SU-DHL-6 (cell line): Measurements from ENCODE around the gene TEK.

ENCODE experiments used
- H2AFZ ChIP-seq: fragments of 200-600 bp; sonication (generic); 2 replicates; pipeline ENCODE4 v1.6.1; 2014; ENCODE audit warnings: low read depth, mild to moderate bottlenecking, moderate library complexity, mixed read lengths, antibody characterized with exemption, low read length; ENCODE audit not compliant: severe bottlenecking
- H3F3A ChIP-seq: fragments of 200-600 bp; shearing (Covaris generic); 2 replicates; pipeline ENCODE4 v1.6.0; 2016; ENCODE audit warnings: antibody characterized with exemption, mild to moderate bottlenecking; ENCODE audit not compliant: insufficient read depth
- H3K27ac ChIP-seq: fragments of 200-600 bp; sonication (generic); 2 replicates; pipeline ENCODE4 v1.5.1; 2016; ENCODE audit warnings: low read depth, mild to moderate bottlenecking, low read length, moderate library complexity, mixed read lengths
- H3K27me3 ChIP-seq: fragments of 200-600 bp; sonication (generic), shearing (Covaris generic); 2 replicates; pipeline ENCODE4 v1.6.0; 2014; ENCODE audit warnings: mild to moderate bottlenecking, low read length
- H3K36me3 ChIP-seq: fragments of 200-600 bp; sonication (generic); 2 replicates; pipeline ENCODE4 v1.6.1; 2014; ENCODE audit warnings: mild to moderate bottlenecking, low read length, mixed read lengths
- H3K4me2 ChIP-seq: fragments of 300-600, 200-600 bp; shearing (Covaris generic), sonication (generic); 2 replicates; pipeline ENCODE4 v1.6.0; 2014; ENCODE audit warnings: low read length, low read depth, mild to moderate bottlenecking; ENCODE audit not compliant: poor library complexity, severe bottlenecking
- H3K4me3 ChIP-seq: fragments of 200-600 bp; sonication (generic); 2 replicates; pipeline ENCODE4 v1.5.1; 2014; ENCODE audit warnings: antibody characterized with exemption, low read length, mild to moderate bottlenecking, mixed read lengths; ENCODE audit not compliant: insufficient read depth, poor library complexity, severe bottlenecking
- H3K79me2 ChIP-seq: fragments of 200-600 bp; sonication (generic); 2 replicates; pipeline ENCODE4 v1.6.1; 2014; ENCODE audit warnings: mild to moderate bottlenecking, low read length, moderate library complexity; ENCODE audit not compliant: insufficient read depth
- H3K9ac ChIP-seq: fragments of 200-600 bp; sonication (generic); 2 replicates; pipeline ENCODE4 v1.7.0; 2014; ENCODE audit warnings: mild to moderate bottlenecking, low read length
- H3K9me2 ChIP-seq: fragments of 200-600 bp; sonication (generic); replicated peaks from 2 replicates; pipeline ENCODE4 v1.6.1; 2014; ENCODE audit warnings: low read length; ENCODE audit not compliant: insufficient read depth
- H3K9me3 ChIP-seq: fragments of 200-600 bp; sonication (generic); 2 replicates; pipeline ENCODE4 v1.6.1; 2014; ENCODE audit warnings: low read length, mixed read lengths; ENCODE audit not compliant: insufficient read depth
- H4K20me1 ChIP-seq: fragments of 200-600 bp; sonication (generic); 2 replicates; pipeline ENCODE4 v1.6.1; 2014; ENCODE audit warnings: low read depth, mild to moderate bottlenecking, antibody characterized with exemption, low read length, moderate library complexity, mixed read lengths
- EZH2phosphoT487 ChIP-seq: fragments of 200-600 bp; sonication (generic), shearing (Covaris generic); conservative IDR thresholded peaks from 2 replicates; pipeline ENCODE4 v1.6.1; 2018; ENCODE audit warnings: mild to moderate bottlenecking, antibody characterized with exemption, low read length, moderate library complexity, mixed read lengths
- TF ChIP-seq, protein P1 (sequence below): fragments of 200-600 bp; sonication (generic); IDR thresholded peaks from one replicate; pipeline ENCODE4 v1.5.1; 2017; ENCODE audit warnings: antibody characterized with exemption, mild to moderate bottlenecking, low read length, moderate library complexity; ENCODE audit not compliant: insufficient read depth, poor library complexity, severe bottlenecking

Gene TEK

DNA sequence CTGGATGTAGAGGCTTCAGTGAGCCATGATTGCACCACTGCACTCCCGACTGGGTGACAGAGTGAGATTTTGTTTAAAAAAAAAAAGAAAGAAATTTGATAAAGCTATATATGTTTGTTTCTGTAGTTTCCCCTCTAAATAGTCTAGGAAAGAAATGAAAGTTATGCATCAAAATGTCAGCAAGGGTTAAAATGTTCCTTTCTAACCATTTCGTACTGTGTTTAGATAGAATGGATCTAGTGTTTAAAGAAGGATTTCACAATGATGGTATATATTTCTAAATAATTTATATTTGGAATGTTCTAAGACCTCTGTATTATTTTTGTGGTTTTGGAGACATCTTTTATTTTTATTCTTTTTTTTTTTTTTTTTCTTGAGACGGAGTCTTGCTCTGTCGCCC, 22.7 kb downstream of the TEK start:
- no peaks in the 10 kb centered on the region for H3F3A ChIP-seq
- H3K9ac ChIP-seq, result no peak overlapping the region
- no peaks in the 10 kb centered on the region for H3K36me3 ChIP-seq
- H3K9me2 ChIP-seq, result no peaks in the 10 kb centered on the region
- TF ChIP-seq, protein P1, sequence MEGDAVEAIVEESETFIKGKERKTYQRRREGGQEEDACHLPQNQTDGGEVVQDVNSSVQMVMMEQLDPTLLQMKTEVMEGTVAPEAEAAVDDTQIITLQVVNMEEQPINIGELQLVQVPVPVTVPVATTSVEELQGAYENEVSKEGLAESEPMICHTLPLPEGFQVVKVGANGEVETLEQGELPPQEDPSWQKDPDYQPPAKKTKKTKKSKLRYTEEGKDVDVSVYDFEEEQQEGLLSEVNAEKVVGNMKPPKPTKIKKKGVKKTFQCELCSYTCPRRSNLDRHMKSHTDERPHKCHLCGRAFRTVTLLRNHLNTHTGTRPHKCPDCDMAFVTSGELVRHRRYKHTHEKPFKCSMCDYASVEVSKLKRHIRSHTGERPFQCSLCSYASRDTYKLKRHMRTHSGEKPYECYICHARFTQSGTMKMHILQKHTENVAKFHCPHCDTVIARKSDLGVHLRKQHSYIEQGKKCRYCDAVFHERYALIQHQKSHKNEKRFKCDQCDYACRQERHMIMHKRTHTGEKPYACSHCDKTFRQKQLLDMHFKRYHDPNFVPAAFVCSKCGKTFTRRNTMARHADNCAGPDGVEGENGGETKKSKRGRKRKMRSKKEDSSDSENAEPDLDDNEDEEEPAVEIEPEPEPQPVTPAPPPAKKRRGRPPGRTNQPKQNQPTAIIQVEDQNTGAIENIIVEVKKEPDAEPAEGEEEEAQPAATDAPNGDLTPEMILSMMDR, result no peak
- no peak for TF ChIP-seq EZH2phosphoT487
- H3K27me3 ChIP-seq, result 0 out of 2 replicates have a peak, but pooled peaks cover 3% of the 10 kb centered on the region
- H3K9me3 ChIP-seq, result no peaks in the 10 kb centered on the region
- H3K27ac ChIP-seq, result no peak overlapping the region
- H3K4me2 ChIP-seq, result no peak overlapping the region
- H2AFZ ChIP-seq, result no peak overlapping the region
- H3K4me3 ChIP-seq, result no peak overlapping the region
- no peaks in the 10 kb centered on the region for H4K20me1 ChIP-seq
- no peaks in the 10 kb centered on the region for H3K79me2 ChIP-seq

DNA sequence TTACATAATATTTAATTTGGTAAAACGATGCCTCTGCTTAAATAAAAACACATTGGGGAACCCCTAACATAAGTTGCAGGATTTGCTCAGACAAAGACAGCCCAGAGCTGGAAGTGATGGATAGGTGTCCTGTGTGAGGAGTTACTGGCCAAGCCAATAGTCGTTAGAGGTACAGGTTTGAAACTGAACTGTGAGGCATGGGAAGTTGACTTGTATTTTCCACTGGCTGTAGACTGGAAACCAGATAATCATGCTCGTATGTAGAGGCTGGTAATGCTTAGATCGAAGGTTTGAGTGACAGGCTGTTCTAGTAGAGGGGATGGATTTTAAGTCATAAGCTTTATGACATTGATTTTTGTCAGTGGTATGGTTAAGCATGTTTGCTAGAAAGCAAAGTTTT, 24.8 kb downstream of the TEK start:
- H3K27me3 ChIP-seq, result 0 out of 2 replicates have a peak, but pooled peaks cover 3% of the 10 kb centered on the region
- H3K4me3 ChIP-seq, result no peak overlapping the region
- no peaks in the 10 kb centered on the region for H4K20me1 ChIP-seq
- TF ChIP-seq, protein P1, result no peak
- no peak for TF ChIP-seq EZH2phosphoT487
- no peaks in the 10 kb centered on the region for H3K9me2 ChIP-seq
- H3K9ac ChIP-seq, result no peak overlapping the region
- no peaks in the 10 kb centered on the region for H3F3A ChIP-seq
- no peaks in the 10 kb centered on the region for H3K9me3 ChIP-seq
- no peak overlapping the region for H2AFZ ChIP-seq
- H3K4me2 ChIP-seq, result no peak overlapping the region
- H3K27ac ChIP-seq, result no peak overlapping the region
- H3K36me3 ChIP-seq, result no peaks in the 10 kb centered on the region
- no peaks in the 10 kb centered on the region for H3K79me2 ChIP-seq

DNA sequence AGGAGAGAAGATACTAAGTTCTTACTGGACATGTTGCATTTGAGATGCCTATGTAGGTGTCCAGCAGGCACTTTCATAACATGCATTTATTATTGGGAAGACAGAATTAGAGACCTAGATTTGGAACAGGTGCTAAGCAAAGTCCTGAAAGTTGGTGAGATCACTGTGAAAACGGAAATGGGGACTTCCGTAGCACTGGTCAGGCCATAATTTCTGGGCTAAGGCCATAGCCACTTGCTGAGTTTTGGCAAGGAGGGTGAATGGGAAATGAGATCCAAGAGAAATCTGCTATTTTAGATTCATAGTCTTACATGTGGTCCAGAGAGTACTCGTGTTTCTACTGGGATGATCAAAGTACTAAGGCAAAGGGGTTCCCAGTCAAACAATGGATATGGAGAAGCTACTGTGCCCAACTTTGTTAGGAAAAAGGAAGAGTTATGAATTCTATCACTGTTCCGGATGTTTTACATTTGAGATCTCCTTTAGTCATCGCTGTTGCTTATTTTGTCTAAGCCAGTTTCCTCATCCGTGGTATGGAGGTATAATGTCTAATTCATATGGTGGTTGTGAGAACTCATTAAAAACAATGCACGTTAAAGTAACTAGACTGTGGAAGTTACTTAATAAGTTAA, 33.4 kb downstream of the TEK start:
- H3K9me3 ChIP-seq, result no peaks in the 10 kb centered on the region
- H2AFZ ChIP-seq, result no peak overlapping the region
- no peaks in the 10 kb centered on the region for H3K27me3 ChIP-seq
- H3K36me3 ChIP-seq, result no peaks in the 10 kb centered on the region
- H3K9me2 ChIP-seq, result no peaks in the 10 kb centered on the region
- H3K4me2 ChIP-seq, result no peak overlapping the region
- H3K9ac ChIP-seq, result no peak overlapping the region
- no peak overlapping the region for H3K4me3 ChIP-seq
- no peak for TF ChIP-seq EZH2phosphoT487
- TF ChIP-seq, protein P1, result no peak
- no peak overlapping the region for H3K27ac ChIP-seq
- H3F3A ChIP-seq, result no peaks in the 10 kb centered on the region
- no peaks in the 10 kb centered on the region for H3K79me2 ChIP-seq
- no peaks in the 10 kb centered on the region for H4K20me1 ChIP-seq
